ENCODE measurements around the gene PDE4B. TPM values are rescaled to one million over a fixed set of nuclear protein-coding genes. Genes with fewer than 3 reads are reported as not detected.

PDE4B gene
- total and polyA plus RNA-seq, 9 donors = 1.7 to 8.2 (median 5.1) TPM

GRCh38 chr1:66393586-66394287 lies 601.0 kb downstream of the PDE4B start:
- intact Hi-C loops (cut with DNase I) = no loop called here
- H3K27me3 ChIP-seq = no peaks in the 10 kb centered on the region
- no peak for TF ChIP-seq POLR2A (IDR thresholded peaks at IDR 0.05)
- TF ChIP-seq CTCF (IDR thresholded peaks at IDR 0.05) = no peak
- TF ChIP-seq EP300 (IDR thresholded peaks at IDR 0.05) = no peak
- H3K27ac ChIP-seq = no peak overlapping the region
- H3K4me1 ChIP-seq (ENCODE audit: insufficient read depth) = no peaks in the 10 kb centered on the region
- no peaks in the 10 kb centered on the region for H3K36me3 ChIP-seq
- no peak overlapping the region for H3K4me3 ChIP-seq
- 89 to 94% (median 91%) methylated on average over 7 of the region's 7 CpGs for WGBS, 3 donors
- DNase-seq = no peak
- no peaks in the 10 kb centered on the region for H3K9me3 ChIP-seq

- no peak overlapping the region for H3K27ac ChIP-seq
- no peaks in the 10 kb centered on the region for H3K27me3 ChIP-seq
- 83 to 88% (median 85%) methylated on average over 5 of the region's 5 CpGs for WGBS, 3 donors
- H3K9me3 ChIP-seq = no peaks in the 10 kb centered on the region
- H3K4me1 ChIP-seq (ENCODE audit: insufficient read depth) = no peaks in the 10 kb centered on the region
- no peak for TF ChIP-seq CTCF (IDR thresholded peaks at IDR 0.05)
- no peak for TF ChIP-seq EP300 (IDR thresholded peaks at IDR 0.05)
- no peak for TF ChIP-seq POLR2A (IDR thresholded peaks at IDR 0.05)
- no peak for DNase-seq
- H3K4me3 ChIP-seq = no peak overlapping the region
- intact Hi-C loops (cut with DNase I) = no loop called here
- no peaks in the 10 kb centered on the region for H3K36me3 ChIP-seq
These were observed 601.9 kb downstream of the PDE4B start for GRCh38 chr1:66394603-66395002.

GRCh38 chr1:66395202-66396061 lies 602.7 kb downstream of the PDE4B start:
- Histone ChIP-seq H3K36me3 (no peaks in the 10 kb centered on the region), H3K9me3 (no peaks in the 10 kb centered on the region), H3K27me3 (no peaks in the 10 kb centered on the region), H3K27ac (no peak overlapping the region), H3K4me1 (ENCODE audit: insufficient read depth) (no peaks in the 10 kb centered on the region), H3K4me3 (no peak overlapping the region)
- TF ChIP-seq EP300 (IDR thresholded peaks at IDR 0.05) = no peak
- no peak for TF ChIP-seq CTCF (IDR thresholded peaks at IDR 0.05)
- TF ChIP-seq POLR2A (IDR thresholded peaks at IDR 0.05) = no peak
- intact Hi-C loops (cut with DNase I) = no loop called here
- 53 to 62% (median 58%) methylated on average over 9 of the region's 9 CpGs for WGBS, 3 donors
- DNase-seq = no peak

- TF ChIP-seq POLR2A (IDR thresholded peaks at IDR 0.05) (no peak), EP300 (IDR thresholded peaks at IDR 0.05) (no peak), CTCF (IDR thresholded peaks at IDR 0.05) (no peak)
- Histone ChIP-seq H3K4me3 (no peak overlapping the region), H3K27ac (no peak overlapping the region), H3K27me3 (no peaks in the 10 kb centered on the region), H3K36me3 (no peaks in the 10 kb centered on the region), H3K4me1 (ENCODE audit: insufficient read depth) (no peaks in the 10 kb centered on the region), H3K9me3 (no peaks in the 10 kb centered on the region)
- no peak for DNase-seq
- intact Hi-C loops (cut with DNase I) = no loop called here
- 84 to 88% (median 85%) methylated on average over 7 of the region's 7 CpGs for WGBS, 3 donors
These were observed 603.7 kb downstream of the PDE4B start for GRCh38 chr1:66396212-66396890.
